SK-N-SH (cell line): ENCODE measurements around the gene CARD14. TPM values are rescaled to one million over a fixed set of nuclear protein-coding genes. Genes with fewer than 3 reads are reported as not detected.

Experiments used
- CTCF ChIA-PET: fragments of 300-600, 350-600 bp; formaldehyde crosslinking; extraction: SDS; loops from one replicate; lab custom pipeline; 2021; lab: Yijun Ruan, JAX
- POLR2A ChIA-PET: fragments of 350-600 bp; sonication (Branson Sonifier 250); formaldehyde crosslinking; extraction: SDS; loops from one replicate; lab custom pipeline; 2020; ENCODE audit warnings: antibody characterized with exemption, inconsistent platforms; lab: Yijun Ruan, JAX
- DNase-seq: peaks from one replicate; pipeline ENCODE4 v3.0.0; 2012
- H2AFZ ChIP-seq: fragments of 200-600 bp; sonication (generic); 2 replicates; pipeline ENCODE4 v1.8.1; 2016; ENCODE audit warnings: antibody characterized with exemption, mild to moderate bottlenecking, low read depth
- H3F3A ChIP-seq: fragments of 200-600 bp; sonication (generic); replicated peaks from 2 replicates; pipeline ENCODE3; 2016; ENCODE audit warnings: antibody characterized with exemption, mild to moderate bottlenecking; ENCODE audit not compliant: insufficient read depth
- H3K27ac ChIP-seq, 2 experiments: fragments of 200-500 bp in 1 of 2; fragments of 200-600 bp in 1 of 2; sonication (Bioruptor generic) in 1 of 2; sonication (generic), shearing (Covaris generic) in 1 of 2; 2 replicates each; pipeline versions ENCODE4 v1.5.1 to v1.6.1; 2014 to 2016; ENCODE audit warnings: low read depth in 2 of 2, inconsistent platforms in 1 of 2, low read length in 1 of 2, mild to moderate bottlenecking in 1 of 2, mixed read lengths in 1 of 2
- H3K27me3 ChIP-seq: fragments of 200-600 bp; sonication (generic), shearing (Covaris generic); 2 replicates; pipeline ENCODE4 v1.6.1; 2016; ENCODE audit warnings: mixed run types; ENCODE audit not compliant: insufficient read depth
- H3K36me3 ChIP-seq, 2 experiments: fragments of 200-500 bp in 1 of 2; fragments of 200-600 bp in 1 of 2; sonication (Bioruptor generic) in 1 of 2; sonication (generic) in 1 of 2; replicated peaks in 1 of 2; 2 replicates each; pipeline versions ENCODE3 to v1.5.1; 2014 to 2016; ENCODE audit warnings: low read length in 1 of 2, mild to moderate bottlenecking in 1 of 2; ENCODE audit not compliant: insufficient read depth in 2 of 2, control insufficient read depth in 1 of 2
- H3K4me1 ChIP-seq, 2 experiments: fragments of 200-500 bp in 1 of 2; fragments of 200-600 bp in 1 of 2; sonication (Bioruptor generic) in 1 of 2; sonication (generic), shearing (Covaris generic) in 1 of 2; 2 replicates each; pipeline versions ENCODE4 v1.5.1 to v1.6.1; 2014 to 2016; ENCODE audit warnings: low read depth in 1 of 2, low read length in 1 of 2, mixed run types in 1 of 2; ENCODE audit not compliant: insufficient read depth in 2 of 2, control insufficient read depth in 1 of 2
- H3K4me2 ChIP-seq: fragments of 200-600 bp; sonication (generic), shearing (Covaris generic); 2 replicates; pipeline ENCODE4 v1.6.1; 2017; ENCODE audit warnings: mixed run types
- H3K4me3 ChIP-seq, 2 experiments: fragments of 200-500 bp in 1 of 2; fragments of 200-600 bp in 1 of 2; sonication (Bioruptor generic) in 1 of 2; sonication (generic), shearing (Covaris generic) in 1 of 2; 2 replicates each; pipeline versions ENCODE4 v1.5.1 to v1.8.1; 2014 to 2016; ENCODE audit warnings: low read depth in 2 of 2, inconsistent platforms in 1 of 2, low read length in 1 of 2, mild to moderate bottlenecking in 1 of 2, mixed read lengths in 1 of 2, moderate library complexity in 1 of 2
- H3K79me2 ChIP-seq: fragments of 200-600 bp; sonication (generic); 2 replicates; pipeline ENCODE4 v1.8.1; 2017; ENCODE audit warnings: mild to moderate bottlenecking; ENCODE audit not compliant: insufficient read depth
- H3K9ac ChIP-seq: fragments of 200-600 bp; sonication (generic); 2 replicates; pipeline ENCODE4 v1.6.1; 2017; ENCODE audit warnings: mixed run types
- H3K9me2 ChIP-seq: fragments of 200-600 bp; sonication (generic); 2 replicates; pipeline ENCODE4 v1.6.1; 2017; ENCODE audit warnings: mixed run types
- H3K9me3 ChIP-seq: fragments of 200-600 bp; sonication (generic); 2 replicates; pipeline ENCODE4 v1.6.1; 2017; ENCODE audit warnings: mixed run types, mild to moderate bottlenecking, moderate library complexity
- H4K20me1 ChIP-seq: fragments of 200-600 bp; sonication (generic); 2 replicates; pipeline ENCODE4 v1.6.1; 2017; ENCODE audit warnings: mild to moderate bottlenecking, mixed run types; ENCODE audit not compliant: insufficient read depth
- CTCF ChIP-seq: fragments of 200-600 bp; sonication (generic); IDR thresholded peaks from 2 replicates; pipeline ENCODE4 v1.6.1; 2017; ENCODE audit warnings: antibody characterized with exemption, mild to moderate bottlenecking, moderate library complexity
- ELF1 ChIP-seq: IDR thresholded peaks from 2 replicates; pipeline ENCODE4 v1.4.0; 2012
- EP300 ChIP-seq, 2 experiments: IDR thresholded peaks; 2 replicates each; pipeline versions ENCODE4 v1.4.0 to v1.6.1; 2012; ENCODE audit warnings: borderline replicate concordance in 1 of 2, low read depth in 1 of 2, low read length in 1 of 2
- EZH2phosphoT487 ChIP-seq: fragments of 200-600 bp; sonication (generic); IDR thresholded peaks from 2 replicates; pipeline ENCODE4 v1.6.1; 2017; ENCODE audit warnings: low read depth, mixed run types, mild to moderate bottlenecking, antibody characterized with exemption, moderate library complexity, borderline replicate concordance
- FOXJ3 ChIP-seq: sonication (generic); formaldehyde crosslinking; IDR thresholded peaks from 2 replicates; pipeline ENCODE4 v1.5.1; 2020; ENCODE audit warnings: mild to moderate bottlenecking, missing genetic modification reagents
- FOXM1 ChIP-seq: IDR thresholded peaks from 2 replicates; pipeline ENCODE4 v1.4.0; 2012; ENCODE audit warnings: low read depth, mild to moderate bottlenecking
- MEF2A ChIP-seq: IDR thresholded peaks from 2 replicates; pipeline ENCODE4 v1.4.0; 2012; ENCODE audit warnings: low read depth, borderline replicate concordance
- MXI1 ChIP-seq: IDR thresholded peaks from 2 replicates; pipeline ENCODE4 v1.6.1; 2012; ENCODE audit warnings: mild to moderate bottlenecking, low read depth, low read length, improper control_type of control experiment
- PBX3 ChIP-seq: IDR thresholded peaks from 2 replicates; pipeline ENCODE4; 2012
- RAD21 ChIP-seq: IDR thresholded peaks from 2 replicates; pipeline ENCODE4 v1.6.1; 2012; ENCODE audit warnings: mild to moderate bottlenecking, low read length
- RCOR1 ChIP-seq: fragments of 150-350 bp; IDR thresholded peaks from 2 replicates; pipeline ENCODE4 v1.6.1; 2017; ENCODE audit warnings: antibody characterized with exemption, low read length
- RFX5 ChIP-seq: IDR thresholded peaks from 2 replicates; pipeline ENCODE4 v1.6.1; 2012; ENCODE audit warnings: mild to moderate bottlenecking, improper control_type of control experiment, low read length
- SMC3 ChIP-seq: IDR thresholded peaks from 2 replicates; pipeline ENCODE4 v1.6.1; 2012; ENCODE audit warnings: low read depth, low read length, improper control_type of control experiment
- TAF1 ChIP-seq: IDR thresholded peaks from 2 replicates; pipeline ENCODE4 v1.6.1; 2012; ENCODE audit warnings: low read depth, mild to moderate bottlenecking, low read length, moderate library complexity, borderline replicate concordance
- USF1 ChIP-seq: IDR thresholded peaks from 2 replicates; pipeline ENCODE4 v1.4.0; 2012; ENCODE audit warnings: low read depth, borderline replicate concordance
- YY1 ChIP-seq: IDR thresholded peaks from 2 replicates; pipeline ENCODE4 v1.4.0; 2012; ENCODE audit warnings: low read depth, mild to moderate bottlenecking
- ZBTB33 ChIP-seq: IDR thresholded peaks from 2 replicates; pipeline ENCODE4 v1.4.0; 2012; ENCODE audit warnings: low read depth, borderline replicate concordance
- WGBS: methylation state at CpG from one replicate; pipeline ENCODE4 v1.1.6; 2017; ENCODE audit warnings: low lambda C conversion rate; 5-methylcytosine and 5-hydroxymethylcytosine counted together
- polyA plus RNA-seq, 3 experiments: library from polyadenylated mRNA; depleted of rRNA; stranded (reverse); fragments of >200 nt; gene quantifications; 2 replicates each; pipeline ENCODE4 v1.2.3, GENCODE V29; 2012

CARD14 gene
- polyA plus RNA-seq, 1 of the 3 experiments (the other 2 are of a cell fraction): 0.05 TPM

- 79% methylated on average over 9 of the region's 10 CpGs for WGBS
These were observed 20.9 kb downstream of the CARD14 start for GRCh38 chr17:80190716-80191115.

More at GRCh38 chr17:80190716-80191115, 20.9 kb downstream of the CARD14 start:
- H3F3A ChIP-seq: no peaks in the 10 kb centered on the region
- no peaks in the 10 kb centered on the region; a peak in 1 of 4 replicates for H3K4me1 ChIP-seq
- DNase-seq: no peak
- H3K27me3 ChIP-seq: 0 out of 2 replicates have a peak, but pooled peaks cover 9% of the 10 kb centered on the region
- TF ChIP-seq EP300 (IDR thresholded peaks at IDR 0.05; ENCODE audit: borderline replicate concordance in 1 of 2, low read depth in 1 of 2, low read length in 1 of 2) (no peak), FOXJ3 (no peak), RCOR1 (no peak), USF1 (no peak), EZH2phosphoT487 (no peak), MXI1 (no peak), RFX5 (no peak), ELF1 (no peak), SMC3 (no peak), RAD21 (no peak), FOXM1 (no peak), PBX3 (no peak), TAF1 (no peak), ZBTB33 (no peak), MEF2A (no peak), CTCF (no peak), YY1 (no peak)
- H3K36me3 ChIP-seq: no peaks in the 10 kb centered on the region
- H3K9ac ChIP-seq: no peak overlapping the region
- H3K4me2 ChIP-seq: no peak overlapping the region
- H3K9me3 ChIP-seq: no peaks in the 10 kb centered on the region
- POLR2A ChIA-PET: no interaction called here
- no peaks in the 10 kb centered on the region for H3K79me2 ChIP-seq
- no peaks in the 10 kb centered on the region for H4K20me1 ChIP-seq
- CTCF ChIA-PET: interaction anchor here (1.1 to 2.0 kb wide), 3 partner anchors 8 to 911 kb away, joined by 3 to 6 read pairs (median 4); no protein-coding TSS in a partner anchor
- no peak overlapping the region for H3K27ac ChIP-seq
- no peaks in the 10 kb centered on the region for H3K9me2 ChIP-seq
- no peak overlapping the region for H2AFZ ChIP-seq
- no peak overlapping the region for H3K4me3 ChIP-seq
